GM13976 (cell line): Measurements from ENCODE around the gene ELMO1.
A peak's percentile ranks its signal among the peaks of the same experiment; 100 is the strongest.

Experiments
- DNase-seq: peaks from one replicate; pipeline ENCODE4 v3.0.0; 2012; ENCODE audit warnings: low spot score
- in situ Hi-C: fragments of 300-500 bp; cut with MboI; formaldehyde crosslinking; loops from one replicate; pipeline ENCODE4 v1.12.0; 2022; ENCODE audit warnings: low sequenced_read_pairs, mixed read lengths, inconsistent platforms; ENCODE audit not compliant: unreplicated experiment
- TF ChIP-seq, protein P1 (sequence below): IDR thresholded peaks from 2 replicates; pipeline ENCODE4 v1.5.1; 2012; ENCODE audit warnings: borderline replicate concordance, mild to moderate bottlenecking; ENCODE audit not compliant: insufficient read depth; ENCODE audit errors: extremely low read depth, missing control alignments, control extremely low read depth

The ELMO1 gene

DNA sequence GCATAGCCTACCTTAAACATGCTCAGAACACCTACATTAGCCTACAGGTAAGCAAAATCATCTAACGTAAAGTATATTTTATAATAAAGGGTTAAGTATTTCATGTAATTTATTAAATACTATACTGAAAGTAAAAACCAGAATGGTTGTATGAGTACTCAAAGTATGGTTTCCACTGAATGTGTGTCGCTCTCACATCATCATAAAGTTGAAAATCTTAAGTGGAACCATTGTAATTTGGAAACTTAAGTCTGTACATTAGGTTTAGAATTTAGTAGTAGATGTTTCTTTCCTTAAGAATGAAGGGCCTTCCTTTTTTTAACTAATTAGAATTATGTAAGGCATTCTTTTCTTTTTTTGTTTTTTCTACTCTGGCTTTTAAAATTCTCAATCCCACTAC is 484.4 kb downstream of the ELMO1 start:
- TF ChIP-seq, protein P1, sequence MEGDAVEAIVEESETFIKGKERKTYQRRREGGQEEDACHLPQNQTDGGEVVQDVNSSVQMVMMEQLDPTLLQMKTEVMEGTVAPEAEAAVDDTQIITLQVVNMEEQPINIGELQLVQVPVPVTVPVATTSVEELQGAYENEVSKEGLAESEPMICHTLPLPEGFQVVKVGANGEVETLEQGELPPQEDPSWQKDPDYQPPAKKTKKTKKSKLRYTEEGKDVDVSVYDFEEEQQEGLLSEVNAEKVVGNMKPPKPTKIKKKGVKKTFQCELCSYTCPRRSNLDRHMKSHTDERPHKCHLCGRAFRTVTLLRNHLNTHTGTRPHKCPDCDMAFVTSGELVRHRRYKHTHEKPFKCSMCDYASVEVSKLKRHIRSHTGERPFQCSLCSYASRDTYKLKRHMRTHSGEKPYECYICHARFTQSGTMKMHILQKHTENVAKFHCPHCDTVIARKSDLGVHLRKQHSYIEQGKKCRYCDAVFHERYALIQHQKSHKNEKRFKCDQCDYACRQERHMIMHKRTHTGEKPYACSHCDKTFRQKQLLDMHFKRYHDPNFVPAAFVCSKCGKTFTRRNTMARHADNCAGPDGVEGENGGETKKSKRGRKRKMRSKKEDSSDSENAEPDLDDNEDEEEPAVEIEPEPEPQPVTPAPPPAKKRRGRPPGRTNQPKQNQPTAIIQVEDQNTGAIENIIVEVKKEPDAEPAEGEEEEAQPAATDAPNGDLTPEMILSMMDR = no peak
- in situ Hi-C loops = no loop called here
- DNase-seq = no peak

DNA sequence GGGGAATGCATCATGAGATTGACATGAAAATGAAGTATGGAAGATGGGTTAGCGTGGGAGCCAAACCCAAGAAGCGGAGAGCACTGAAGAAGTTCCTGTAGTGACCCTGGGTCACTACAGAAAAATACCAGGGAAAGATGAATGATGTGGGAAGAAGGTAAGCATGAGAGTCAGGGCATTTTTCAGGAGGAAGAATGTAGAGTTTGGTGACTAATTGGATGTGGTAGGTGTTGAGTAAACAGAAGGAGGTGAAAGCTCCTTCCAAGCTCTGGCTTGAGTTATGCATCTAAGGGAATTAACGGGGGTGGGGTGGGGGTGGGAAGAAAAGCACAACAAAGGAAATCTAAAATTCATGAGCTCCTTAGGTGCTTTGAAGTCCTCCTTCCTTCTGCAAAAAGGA is 486.3 kb downstream of the ELMO1 start:
- TF ChIP-seq, protein P1 = no peak
- in situ Hi-C loops = no loop called here
- DNase-seq = no peak

DNA sequence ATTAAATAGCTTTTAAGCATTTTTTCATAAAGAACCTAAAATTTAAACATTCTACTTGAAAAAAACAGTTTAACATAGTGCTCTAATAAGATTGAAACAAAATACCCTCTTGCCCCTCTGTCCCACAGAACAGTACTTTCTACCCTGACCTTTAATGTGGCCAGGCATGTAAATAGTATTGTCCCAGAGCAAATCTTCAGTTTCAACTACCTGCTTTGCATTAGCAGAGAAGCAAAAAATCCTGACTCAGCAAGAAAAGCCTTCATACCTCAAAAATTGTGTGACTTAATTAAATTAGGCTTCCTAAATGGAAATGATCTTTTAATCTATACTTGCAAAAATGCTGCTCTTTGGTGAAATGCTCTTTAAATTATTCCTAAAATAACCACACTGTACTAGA is 487.0 kb downstream of the ELMO1 start:
- TF ChIP-seq, protein P1 = no peak
- peak; percentile 18 for DNase-seq
- in situ Hi-C loops = no loop called here

DNA sequence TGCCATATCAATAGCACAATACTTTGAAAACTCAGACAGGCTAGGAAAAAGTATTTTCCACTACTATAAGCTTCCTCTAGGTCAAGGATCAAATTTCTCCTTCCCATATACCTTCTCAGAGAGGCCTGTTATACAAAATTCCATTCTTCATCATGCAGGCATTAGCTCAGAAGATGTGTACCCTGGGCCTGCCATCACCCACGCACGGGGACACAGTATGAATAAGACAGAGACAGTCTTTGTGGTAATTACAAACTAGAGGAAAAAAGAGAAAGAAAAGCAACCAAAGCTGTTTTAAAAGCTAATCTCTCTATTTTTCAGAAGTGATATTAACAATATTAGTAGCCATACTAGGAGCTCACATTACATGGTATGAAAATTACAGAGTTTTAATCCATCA is 487.6 kb downstream of the ELMO1 start:
- DNase-seq = no peak
- TF ChIP-seq, protein P1 = no peak
- in situ Hi-C loops = no loop called here

DNA sequence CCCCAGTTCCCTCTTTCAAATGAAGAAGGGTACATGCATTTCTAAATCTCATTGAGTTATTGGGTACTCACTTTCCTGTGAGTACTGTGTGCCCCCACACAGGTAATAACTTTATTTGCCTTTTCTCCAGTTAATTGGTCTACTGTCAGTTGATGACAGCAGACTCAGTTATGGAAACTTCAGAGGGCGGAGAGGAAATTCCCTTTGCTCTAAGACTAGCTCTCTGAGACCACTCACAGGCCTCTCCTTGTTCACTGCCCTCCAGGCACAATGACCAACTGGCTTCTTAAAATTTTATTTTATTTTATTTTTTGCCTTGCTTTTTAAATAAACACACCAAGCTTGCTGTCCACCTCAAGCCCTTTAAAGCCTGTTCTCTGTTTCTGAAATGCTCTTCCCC is 488.6 kb downstream of the ELMO1 start:
- DNase-seq = no peak
- in situ Hi-C loops = no loop called here

DNA sequence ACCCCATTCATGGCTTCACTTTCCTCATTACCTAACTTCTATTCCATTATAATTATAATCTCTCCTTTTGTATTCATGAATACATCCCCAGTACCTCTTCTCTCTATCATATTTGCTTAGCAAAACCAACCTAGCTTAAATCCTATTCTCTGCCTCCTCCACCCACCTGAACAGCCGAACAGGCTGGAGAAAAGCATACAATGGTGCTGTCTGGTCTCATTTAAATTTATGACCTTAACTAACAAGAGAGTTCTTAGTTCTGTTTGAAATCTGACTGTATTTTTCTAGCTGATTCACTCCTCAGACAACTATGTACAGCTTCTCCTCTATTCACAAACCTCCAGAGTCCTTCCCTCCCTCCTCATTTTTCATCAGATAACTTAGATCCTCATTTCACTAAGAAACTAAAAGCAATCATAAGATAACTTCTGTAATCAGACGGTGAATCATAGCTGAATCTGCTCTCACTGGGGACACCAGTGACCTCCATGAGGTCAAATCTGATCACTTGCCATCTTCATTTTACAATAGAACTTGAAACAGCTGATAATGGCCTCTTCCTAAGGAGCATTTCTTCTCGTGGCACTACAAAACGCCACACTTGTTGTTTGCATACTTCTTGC is 490.4 kb downstream of the ELMO1 start:
- no peak for DNase-seq
- TF ChIP-seq, protein P1 = no peak
- in situ Hi-C loops = no loop called here

More for the DNA sequence above, 488.6 kb downstream of the ELMO1 start:
- TF ChIP-seq, protein P1 = no peak
